HepG2 (cell line): ENCODE results near the gene NUP88. TPM values are rescaled to one million over a fixed set of nuclear protein-coding genes. Genes with fewer than 3 reads are reported as not detected.
A peak's percentile ranks its signal among the peaks of the same experiment; 100 is the strongest.

Source experiments
- ATAC-seq: fragments of 200-7000 bp; cut with Tn5 transposase; 3 replicates; pipeline ENCODE4 v1.9.1; 2020; ENCODE audit warnings: mild to moderate bottlenecking, moderate library complexity
- BruUV-seq: library from RNA; stranded (reverse); fragments of 400-500 nt; replicated peaks from 2 replicates; lab custom pipeline; 2021; lab: Mats Ljungman, UMichigan
- CTCF ChIA-PET: fragments of 300-600 bp; formaldehyde crosslinking; extraction: SDS; loops from one replicate; lab custom pipeline; 2021; ENCODE audit warnings: low total read pairs, inconsistent platforms, low intra/inter-chr PET ratio; lab: Yijun Ruan, JAX
- POLR2A ChIA-PET: fragments of 350-600 bp; sonication (Branson Sonifier 250); formaldehyde crosslinking; loops from one replicate; lab custom pipeline; 2020; ENCODE audit warnings: antibody characterized with exemption, inconsistent platforms; lab: Yijun Ruan, JAX
- DNase-seq: peaks from one replicate; pipeline ENCODE4 v3.0.0-alpha.2; 2015; ENCODE audit warnings: low spot score
- FAIRE-seq: peaks from 3 replicates; lab custom pipeline; 2011; peaks lifted over from hg19 to GRCh38; lab: Jason Lieb, UNC
- H2AFZ ChIP-seq: one replicate; pipeline ENCODE4 v1.6.1; 2011; ENCODE audit warnings: low read length, inconsistent platforms
- H3K27ac ChIP-seq: fragments of 300-600 bp; 3 replicates; pipeline ENCODE4 v1.8.0; 2011; ENCODE audit warnings: mixed run types, mild to moderate bottlenecking, mixed read lengths, low read length, inconsistent platforms; ENCODE audit not compliant: insufficient read depth; ENCODE audit errors: extremely low read length
- H3K27me3 ChIP-seq, 2 experiments: fragments of 200-600 bp in 1 of 2; 2 replicates in 1 of 2; 3 replicates in 1 of 2; pipeline versions ENCODE4 v1.6.0 to v1.8.0; 2011; ENCODE audit warnings: low read length in 2 of 2, mild to moderate bottlenecking in 2 of 2, moderate library complexity in 2 of 2, inconsistent platforms in 1 of 2; ENCODE audit not compliant: insufficient read depth in 2 of 2, control insufficient read depth in 1 of 2
- H3K36me3 ChIP-seq, 2 experiments: fragments of 200-600 bp in 1 of 2; replicated peaks in 1 of 2; 2 replicates in 1 of 2; 3 replicates in 1 of 2; pipeline versions ENCODE4 v1.5.1 to v1.8.0; 2011; ENCODE audit warnings: low read length in 2 of 2, inconsistent platforms in 1 of 2; ENCODE audit not compliant: insufficient read depth in 2 of 2, control insufficient read depth in 1 of 2
- H3K4me1 ChIP-seq: 2 replicates; pipeline ENCODE4 v1.5.1; 2012; ENCODE audit warnings: low read length, inconsistent platforms; ENCODE audit not compliant: insufficient read depth
- H3K4me2 ChIP-seq: 2 replicates; pipeline ENCODE4 v1.6.0; 2011; ENCODE audit warnings: low read depth, low read length, inconsistent platforms
- H3K4me3 ChIP-seq, 3 experiments: fragments of 200-600 bp in 1 of 3; sonication (generic), shearing (Covaris generic) in 1 of 3; replicated peaks in 1 of 3; 2 replicates each; pipeline ENCODE4 v1.5.1; 2011 to 2016; ENCODE audit warnings: low read length in 3 of 3, inconsistent platforms in 2 of 3, low read depth in 2 of 3, mild to moderate bottlenecking in 2 of 3, control low read depth in 1 of 3, mixed read lengths in 1 of 3; ENCODE audit not compliant: insufficient read depth in 1 of 3
- H3K79me2 ChIP-seq: one replicate; pipeline ENCODE4 v1.6.1; 2011; ENCODE audit warnings: low read length, inconsistent platforms; ENCODE audit not compliant: insufficient read depth
- H3K9ac ChIP-seq: 2 replicates; pipeline ENCODE4 v1.6.0; 2011; ENCODE audit warnings: mild to moderate bottlenecking, low read depth, low read length, inconsistent platforms; ENCODE audit not compliant: insufficient read depth
- H3K9me3 ChIP-seq: 2 replicates; pipeline ENCODE4 v1.5.1; 2012; ENCODE audit warnings: mild to moderate bottlenecking, low read length
- H4K20me1 ChIP-seq: 2 replicates; pipeline ENCODE4 v1.6.0; 2011; ENCODE audit warnings: inconsistent platforms, mild to moderate bottlenecking, low read length, moderate library complexity; ENCODE audit not compliant: insufficient read depth
- ATF3 ChIP-seq: sonication (generic); formaldehyde crosslinking; IDR thresholded peaks from 2 replicates; pipeline ENCODE4 v1.4.0; 2020; ENCODE audit warnings: missing genetic modification reagents
- CCDC6 ChIP-seq: sonication (generic); formaldehyde crosslinking; IDR thresholded peaks from 2 replicates; pipeline ENCODE4 v1.8.1; 2022; ENCODE audit warnings: mild to moderate bottlenecking, missing genetic modification reagents, moderate library complexity
- FIP1L1 ChIP-seq: fragments of 200-400 bp; formaldehyde crosslinking; IDR thresholded peaks from 2 replicates; pipeline ENCODE4 v1.6.1; 2018; ENCODE audit warnings: low read depth, mild to moderate bottlenecking, low read length, moderate library complexity, borderline replicate concordance; ENCODE audit not compliant: insufficient read depth
- MLXIP ChIP-seq: sonication (generic); formaldehyde crosslinking; IDR thresholded peaks from 2 replicates; pipeline ENCODE4 v1.9.0; 2021; ENCODE audit warnings: missing genetic modification reagents, borderline replicate concordance
- SALL1 ChIP-seq: sonication (generic); formaldehyde crosslinking; IDR thresholded peaks from 2 replicates; pipeline ENCODE4 v1.8.0; 2022; ENCODE audit warnings: mild to moderate bottlenecking, missing genetic modification reagents
- SIN3A ChIP-seq: IDR thresholded peaks from 2 replicates; pipeline ENCODE4 v1.6.1; 2011; ENCODE audit warnings: low read depth, mild to moderate bottlenecking, control low read depth, low read length, borderline replicate concordance
- USF2 ChIP-seq, 2 experiments: sonication (generic) in 1 of 2; formaldehyde crosslinking in 1 of 2; IDR thresholded peaks; 2 replicates each; pipeline versions ENCODE4 v1.5.1 to v1.6.1; 2011 to 2020; ENCODE audit warnings: borderline replicate concordance in 1 of 2, low read depth in 1 of 2, low read length in 1 of 2, mild to moderate bottlenecking in 1 of 2, missing genetic modification reagents in 1 of 2, moderate library complexity in 1 of 2
- ZBTB26 ChIP-seq: IDR thresholded peaks from 2 replicates; pipeline ENCODE4 v1.6.1; 2016; ENCODE audit warnings: missing compliant biosample characterization, missing genetic modification reagents, borderline replicate concordance
- ZNF576 ChIP-seq: sonication (generic); formaldehyde crosslinking; IDR thresholded peaks from 2 replicates; pipeline ENCODE4 v1.4.0; 2020; ENCODE audit warnings: mild to moderate bottlenecking, missing genetic modification reagents
- ZNF841 ChIP-seq: sonication (generic); formaldehyde crosslinking; IDR thresholded peaks from 2 replicates; pipeline ENCODE4 v1.8.1; 2023; ENCODE audit warnings: missing genetic modification reagents, borderline replicate concordance
- ZNF883 ChIP-seq: sonication (generic); formaldehyde crosslinking; IDR thresholded peaks from 2 replicates; pipeline ENCODE4 v1.5.1; 2020; ENCODE audit warnings: mild to moderate bottlenecking, missing genetic modification reagents; ENCODE audit errors: not compliant biosample characterization
- ZSCAN9 ChIP-seq: IDR thresholded peaks from 2 replicates; pipeline ENCODE4 v1.6.1; 2016; ENCODE audit warnings: borderline replicate concordance
- WGBS: methylation state at CpG from one replicate; pipeline ENCODE4 v1.1.6; 2017; ENCODE audit warnings: low lambda C conversion rate; 5-methylcytosine and 5-hydroxymethylcytosine counted together
- in situ Hi-C: cut with HindIII; loops from 2 replicates; pipeline ENCODE4 v1.10.0; 2017; ENCODE audit warnings: low pct_unique_long_range_greater_than_20kb; ENCODE audit not compliant: extremely low pct_ligation_motif_present
- intact Hi-C: fragments of 100-400 bp; cut with micrococcal nuclease; formaldehyde crosslinking; loops from one replicate; pipeline ENCODE4 v1.10.0; 2022; ENCODE audit not compliant: unreplicated experiment
- polyA plus RNA-seq, 8 experiments: library from polyadenylated mRNA; depleted of rRNA in 3 of 8; stranded (reverse) in 7 of 8; unstranded in 1 of 8; fragments of >200 nt; fragmentation: Illumina TruSeq in 4 of 8; extraction: Trizol in 4 of 8; gene quantifications; 2 replicates each; pipeline versions ENCODE4 v1.2.1 to v1.2.3, GENCODE V29; 2011 to 2016; ENCODE audit warnings: low read depth in 4 of 8, missing spikeins in 1 of 8, mixed read lengths in 1 of 8; ENCODE audit not compliant: insufficient read depth in 1 of 8
- total RNA-seq, 5 experiments: library from RNA; depleted of rRNA; stranded (reverse); fragments of >200 nt; fragmentation: Illumina TruSeq; extraction: Trizol; gene quantifications; 2 replicates each; pipeline ENCODE4 v1.2.3, GENCODE V29; 2016; ENCODE audit warnings: low read depth in 1 of 5

NUP88 gene
- total and polyA plus RNA-seq, 2 of the 13 experiments (the other 11 are each of a cell fraction or from before 2014, with no cell fraction given): 48.2 to 130 TPM

- TF ChIP-seq USF2 (IDR thresholded peaks at IDR 0.05; ENCODE audit: low read depth, low read length): 0 out of 2 replicates have a peak, but pooled peaks have one; percentile 22
- peak; percentile 36; the same call in 1 of the 2 replicates for TF ChIP-seq USF2 (CRISPR knock-in tag; IDR thresholded peaks at IDR 0.05; ENCODE audit: borderline replicate concordance)
- TF ChIP-seq SALL1 (CRISPR knock-in tag): peak; percentile 32; the same call in 1 of the 2 replicates
- no peak for TF ChIP-seq ZSCAN9 (CRISPR knock-in tag)
- TF ChIP-seq, all 625 proteins: peak for 157
These were observed at the start of gene NUP88 (continued) for GRCh38 chr17:5419356-5419958.

GRCh38 chr17:5468075-5468473, 48.6 kb upstream of the NUP88 start:
- H3K27me3 ChIP-seq: no peaks in the 10 kb centered on the region; a peak in 1 of 5 replicates
- WGBS: 0% methylated on average over 17 of the region's 17 CpGs
- H4K20me1 ChIP-seq: 0 out of 2 replicates have a peak, but pooled peaks cover 10% of the 10 kb centered on the region
- in situ Hi-C loops (no loop called here), intact Hi-C loops (no loop called here)
- ATAC-seq: peak; percentile 10; the same call in 2 of the 3 replicates
- no peak for FAIRE-seq
- H3K4me2 ChIP-seq: peak overlapping the region; percentile 98
- ChIA-PET CTCF (no interaction called here), POLR2A (interaction anchor here (0.8 to 2.9 kb wide), 5 partner anchors 8 to 35 kb away, joined by 3 to 51 read pairs (median 4); partner anchors contain the start of genes C1QBP, DERL2 and MIS12)
- H2AFZ ChIP-seq: no peak overlapping the region
- H3K79me2 ChIP-seq: peaks cover 51% of the 10 kb centered on the region
- no peaks in the 10 kb centered on the region for H3K9me3 ChIP-seq
- no TSS peak for BruUV-seq
- no peak for DNase-seq
- peak overlapping the region; percentile 84 for H3K9ac ChIP-seq
- H3K36me3 ChIP-seq: peaks cover 1 to 9% of the 10 kb centered on the region in 2 experiments; a peak in 2 of 5 replicates
- H3K27ac ChIP-seq: peak overlapping the region; percentile 67
- H3K4me1 ChIP-seq: peaks cover 38% of the 10 kb centered on the region
- H3K4me3 ChIP-seq: peak overlapping the region; percentile 91 to 97 (median 96)
- TF ChIP-seq ZNF841 (CRISPR knock-in tag): 0 out of 2 replicates have a peak, but pooled peaks have one; percentile 52
- no peak for TF ChIP-seq ZNF883 (CRISPR knock-in tag)
- TF ChIP-seq ATF3 (CRISPR knock-in tag): no peak
- 0 out of 2 replicates have a peak, but pooled peaks have one; percentile 2 for TF ChIP-seq MLXIP (CRISPR knock-in tag)
- no peak for TF ChIP-seq ZNF576 (CRISPR knock-in tag)
- TF ChIP-seq SIN3A: no peak
- no peak for TF ChIP-seq CCDC6 (CRISPR knock-in tag)
- no peak for TF ChIP-seq FIP1L1
- TF ChIP-seq ZBTB26: no peak
